Measurements from ENCODE around the gene PAX8.

- TF ChIP-seq WT1 (tag by site-specific recombination; IDR thresholded peaks at IDR 0.05) (no peak), YY1 (tag by site-specific recombination; IDR thresholded peaks at IDR 0.05) (no peak), HIC1 (tag by site-specific recombination; IDR thresholded peaks at IDR 0.05) (no peak), ZNF362 (tag by site-specific recombination; IDR thresholded peaks at IDR 0.05) (no peak), ZNF174 (tag by site-specific recombination; IDR thresholded peaks at IDR 0.05) (no peak), ZNF777 (tag by site-specific recombination; IDR thresholded peaks at IDR 0.05; ENCODE audit: borderline replicate concordance) (no peak), GLI4 (tag by site-specific recombination; IDR thresholded peaks at IDR 0.05) (no peak)
These were observed 44.8 kb downstream of the PAX8 start for GRCh38 chr2:113233593-113234550.
